ENCODE results near the gene CHDH. TPM values are rescaled to one million over a fixed set of nuclear protein-coding genes. Genes with fewer than 3 reads are reported as not detected.

Gene CHDH
- total RNA-seq, 2 donors from 2014 or later: 0.29 to 0.39 TPM

DNA sequence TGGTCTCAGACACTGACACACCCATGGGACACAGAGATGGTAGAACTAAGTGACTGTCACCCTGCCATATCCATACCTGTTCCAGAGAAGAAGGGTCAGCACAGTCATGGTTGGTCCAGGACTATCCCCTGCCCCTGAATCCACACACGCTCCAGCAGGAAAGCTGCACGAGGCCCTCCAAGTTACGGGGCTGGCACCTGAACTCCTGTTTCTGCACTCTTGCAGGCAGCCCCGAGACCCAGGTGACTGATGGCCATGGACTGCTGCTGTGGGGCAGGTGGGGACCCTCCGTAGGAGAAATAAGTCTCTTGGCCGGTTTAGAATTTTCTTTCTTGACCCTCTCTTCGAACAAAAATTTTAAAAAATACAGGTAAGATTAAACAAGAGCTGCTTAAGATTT lies 30.6 kb downstream of the CHDH start:
- Mint-ChIP-seq H3K9me3 (no peaks in the 10 kb centered on the region), H3K4me1 (ENCODE audit: low read depth in 2 of 2) (no peaks in the 10 kb centered on the region), H3K36me3 (no peaks in the 10 kb centered on the region), H3K27me3 (no peaks in the 10 kb centered on the region), H3K27ac (no peak overlapping the region), H3K4me3 (no peak overlapping the region)
- no peak for ATAC-seq
- no peak for DNase-seq (ENCODE audit: low spot score)

DNA sequence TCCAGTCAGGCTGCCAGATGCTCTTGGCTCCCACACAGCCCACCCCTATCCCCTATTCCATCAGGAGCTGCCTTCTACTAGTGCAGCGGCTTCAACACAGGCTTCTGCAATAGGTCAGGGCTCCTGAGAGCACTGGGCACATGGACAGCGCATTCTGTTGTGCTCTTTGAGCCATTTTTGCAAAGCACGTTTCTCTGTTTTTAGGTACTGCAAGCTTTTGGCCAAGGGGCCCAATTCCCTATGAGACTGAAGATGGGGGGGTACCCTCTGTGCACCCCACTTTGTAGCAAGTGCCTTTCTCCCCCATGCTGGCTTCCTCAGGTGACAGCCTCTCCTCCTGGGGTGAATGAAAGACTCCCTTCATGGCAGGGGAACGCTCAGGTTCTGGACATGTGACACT lies 31.2 kb downstream of the CHDH start:
- no peak overlapping the region for H3K27ac Mint-ChIP-seq
- ATAC-seq (no peak), DNase-seq (ENCODE audit: low spot score) (no peak)
- no peaks in the 10 kb centered on the region for H3K9me3 Mint-ChIP-seq
- H3K27me3 Mint-ChIP-seq: no peaks in the 10 kb centered on the region
- no peaks in the 10 kb centered on the region for H3K36me3 Mint-ChIP-seq
- no peaks in the 10 kb centered on the region for H3K4me1 Mint-ChIP-seq (ENCODE audit: low read depth in 2 of 2)
- H3K4me3 Mint-ChIP-seq: no peak overlapping the region

DNA sequence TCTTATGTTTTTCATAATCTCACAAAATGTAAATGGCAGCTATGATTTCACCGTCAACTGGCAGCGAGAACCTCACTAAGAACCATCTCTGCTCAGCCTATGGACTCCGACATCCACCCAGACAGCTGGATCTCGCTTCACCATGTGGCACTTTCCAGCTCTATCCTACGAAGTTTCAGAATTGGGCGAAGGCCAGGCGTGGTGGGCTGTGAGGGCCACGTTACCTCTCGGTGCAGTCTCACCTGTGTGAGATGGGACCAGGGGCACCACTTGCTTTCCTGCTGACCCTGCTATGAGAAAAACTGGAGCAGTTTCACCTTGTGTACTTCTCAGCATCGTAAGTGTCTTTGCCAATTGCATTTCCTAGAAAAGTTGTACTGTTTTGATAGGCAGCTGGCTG lies 32.3 kb downstream of the CHDH start:
- Mint-ChIP-seq H3K4me1 (ENCODE audit: low read depth in 2 of 2) (no peaks in the 10 kb centered on the region), H3K27ac (no peak overlapping the region), H3K36me3 (no peaks in the 10 kb centered on the region), H3K4me3 (no peak overlapping the region), H3K9me3 (no peaks in the 10 kb centered on the region), H3K27me3 (no peaks in the 10 kb centered on the region)
- DNase-seq (ENCODE audit: low spot score): no peak
- ATAC-seq: no peak

DNA sequence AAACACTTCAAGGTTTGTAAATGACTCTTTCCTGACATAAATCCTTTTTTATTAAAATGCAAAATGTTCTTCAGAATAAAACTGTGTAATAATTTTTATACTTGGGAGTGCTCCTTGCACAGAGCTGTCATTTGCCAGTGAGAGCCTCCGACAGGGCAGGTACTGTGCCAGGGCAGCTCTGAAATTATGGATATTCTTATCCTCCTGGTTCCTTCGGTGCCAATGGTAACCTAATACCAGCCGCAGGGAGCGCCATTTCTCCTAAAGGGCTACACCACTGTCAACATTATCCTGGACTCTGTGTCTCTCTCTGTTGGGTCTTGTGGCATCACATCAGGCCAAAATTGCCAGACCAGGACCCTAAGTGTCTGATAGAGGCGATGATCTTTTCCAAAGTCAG lies 33.0 kb downstream of the CHDH start:
- H3K4me3 Mint-ChIP-seq: no peak overlapping the region
- H3K9me3 Mint-ChIP-seq: no peaks in the 10 kb centered on the region
- no peaks in the 10 kb centered on the region for H3K36me3 Mint-ChIP-seq
- DNase-seq (ENCODE audit: low spot score) (no peak), ATAC-seq (no peak)
- H3K27ac Mint-ChIP-seq: no peak overlapping the region
- H3K4me1 Mint-ChIP-seq (ENCODE audit: low read depth in 2 of 2): no peaks in the 10 kb centered on the region
- no peaks in the 10 kb centered on the region for H3K27me3 Mint-ChIP-seq

DNA sequence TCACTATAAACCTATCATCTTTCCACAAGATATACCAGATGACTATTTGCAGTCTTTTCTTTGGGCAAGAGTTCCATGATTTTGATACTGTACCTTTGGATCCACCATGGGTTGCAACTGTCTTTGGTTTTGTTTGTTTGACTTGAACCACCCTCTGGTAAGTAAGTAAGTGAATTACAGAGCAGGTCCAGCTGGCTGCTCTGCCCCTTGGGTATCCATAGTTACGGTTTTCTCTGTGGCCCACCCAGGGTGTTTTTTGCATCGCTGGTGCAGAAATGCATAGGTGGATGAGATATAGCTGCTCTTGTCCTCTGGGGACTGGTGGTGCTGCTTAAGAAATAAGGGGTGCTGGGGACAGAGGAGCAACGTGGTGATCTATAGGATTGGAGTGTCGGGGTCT lies 33.8 kb downstream of the CHDH start:
- H3K27ac Mint-ChIP-seq: no peak overlapping the region
- ATAC-seq (no peak), DNase-seq (ENCODE audit: low spot score) (no peak)
- H3K4me1 Mint-ChIP-seq (ENCODE audit: low read depth in 2 of 2): no peaks in the 10 kb centered on the region
- H3K36me3 Mint-ChIP-seq: no peaks in the 10 kb centered on the region
- H3K9me3 Mint-ChIP-seq: no peaks in the 10 kb centered on the region
- H3K4me3 Mint-ChIP-seq: no peak overlapping the region
- H3K27me3 Mint-ChIP-seq: no peaks in the 10 kb centered on the region

DNA sequence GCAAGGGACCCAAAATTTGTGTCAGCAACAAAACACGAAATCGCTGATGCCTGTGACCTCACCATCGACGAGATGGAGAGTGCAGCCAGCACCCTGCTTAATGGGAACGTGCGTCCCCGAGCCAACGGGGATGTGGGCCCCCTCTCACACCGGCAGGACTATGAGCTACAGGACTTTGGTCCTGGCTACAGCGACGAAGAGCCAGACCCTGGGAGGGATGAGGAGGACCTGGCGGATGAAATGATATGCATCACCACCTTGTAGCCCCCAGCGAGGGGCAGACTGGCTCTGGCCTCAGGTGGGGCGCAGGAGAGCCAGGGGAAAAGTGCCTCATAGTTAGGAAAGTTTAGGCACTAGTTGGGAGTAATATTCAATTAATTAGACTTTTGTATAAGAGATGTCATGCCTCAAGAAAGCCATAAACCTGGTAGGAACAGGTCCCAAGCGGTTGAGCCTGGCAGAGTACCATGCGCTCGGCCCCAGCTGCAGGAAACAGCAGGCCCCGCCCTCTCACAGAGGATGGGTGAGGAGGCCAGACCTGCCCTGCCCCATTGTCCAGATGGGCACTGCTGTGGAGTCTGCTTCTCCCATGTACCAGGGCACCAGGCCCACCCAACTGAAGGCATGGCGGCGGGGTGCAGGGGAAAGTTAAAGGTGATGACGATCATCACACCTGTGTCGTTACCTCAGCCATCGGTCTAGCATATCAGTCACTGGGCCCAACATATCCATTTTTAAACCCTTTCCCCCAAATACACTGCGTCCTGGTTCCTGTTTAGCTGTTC lies 34.9 kb downstream of the CHDH start:
- Mint-ChIP-seq H3K4me1 (ENCODE audit: low read depth in 2 of 2) (no peaks in the 10 kb centered on the region), H3K9me3 (no peaks in the 10 kb centered on the region), H3K27ac (no peak overlapping the region), H3K36me3 (no peaks in the 10 kb centered on the region), H3K27me3 (peaks cover 0 to 4% of the 10 kb centered on the region in 2 donors), H3K4me3 (no peak overlapping the region)
- no peak for DNase-seq (ENCODE audit: low spot score)
- ATAC-seq: no peak

DNA sequence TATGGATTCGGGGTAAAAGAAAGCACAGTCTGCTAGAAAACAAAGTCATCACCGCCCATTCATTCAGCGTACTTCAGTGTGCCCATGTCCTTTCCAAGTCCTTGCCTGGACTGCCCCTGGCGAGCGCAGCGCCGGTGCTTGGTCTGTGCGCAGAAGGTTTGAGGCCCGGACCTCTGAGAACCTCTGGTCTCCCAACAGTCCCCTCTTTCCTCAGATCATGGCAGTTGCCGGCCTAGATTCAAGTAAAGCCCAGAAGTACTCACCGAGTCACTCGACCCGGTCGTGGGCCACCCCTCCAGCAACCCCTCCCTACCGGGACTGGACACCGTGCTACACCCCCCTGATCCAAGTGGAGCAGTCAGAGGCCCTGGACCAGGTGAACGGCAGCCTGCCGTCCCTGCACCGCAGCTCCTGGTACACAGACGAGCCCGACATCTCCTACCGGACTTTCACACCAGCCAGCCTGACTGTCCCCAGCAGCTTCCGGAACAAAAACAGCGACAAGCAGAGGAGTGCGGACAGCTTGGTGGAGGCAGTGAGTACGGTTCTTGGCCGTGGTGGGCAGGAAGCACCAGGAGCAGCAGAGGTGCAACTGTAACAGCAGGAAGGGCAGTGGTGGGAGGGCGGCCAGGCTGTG lies 36.3 kb downstream of the CHDH start:
- DNase-seq (ENCODE audit: low spot score) (no peak), ATAC-seq (peak in 1 of 2 donors; percentile 46)
- no peak overlapping the region for H3K27ac Mint-ChIP-seq

DNA sequence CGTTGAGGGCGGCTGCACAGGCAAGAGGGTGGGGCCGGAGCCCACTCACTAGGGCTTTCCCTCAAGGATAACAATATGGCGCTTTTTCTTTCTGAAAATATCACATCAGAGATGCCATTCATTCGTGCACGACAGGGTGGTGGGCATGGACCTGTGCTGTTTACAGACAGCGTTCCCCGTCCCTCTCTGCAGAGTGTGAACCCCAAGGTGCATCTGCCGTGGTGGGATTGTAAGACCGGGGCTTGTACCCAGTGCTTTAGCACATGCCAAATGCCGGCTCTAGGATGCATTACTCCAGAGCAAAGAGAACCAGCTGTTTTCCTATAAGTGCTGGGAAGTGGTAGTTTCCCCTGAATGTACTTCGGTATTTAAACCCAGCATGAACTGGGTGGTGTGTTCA lies 37.0 kb downstream of the CHDH start:
- Mint-ChIP-seq H3K9me3 (no peaks in the 10 kb centered on the region), H3K4me3 (no peak overlapping the region), H3K27me3 (peaks cover 0 to 8% of the 10 kb centered on the region in 2 donors), H3K4me1 (ENCODE audit: low read depth in 2 of 2) (no peaks in the 10 kb centered on the region), H3K36me3 (no peaks in the 10 kb centered on the region), H3K27ac (no peak overlapping the region)
- ATAC-seq: no peak
- no peak for DNase-seq (ENCODE audit: low spot score)

More for the DNA sequence above, 36.3 kb downstream of the CHDH start:
- Mint-ChIP-seq H3K36me3 (no peaks in the 10 kb centered on the region), H3K4me1 (ENCODE audit: low read depth in 2 of 2) (no peaks in the 10 kb centered on the region), H3K9me3 (no peaks in the 10 kb centered on the region), H3K4me3 (no peak overlapping the region), H3K27me3 (peaks cover 0 to 6% of the 10 kb centered on the region in 2 donors)

DNA sequence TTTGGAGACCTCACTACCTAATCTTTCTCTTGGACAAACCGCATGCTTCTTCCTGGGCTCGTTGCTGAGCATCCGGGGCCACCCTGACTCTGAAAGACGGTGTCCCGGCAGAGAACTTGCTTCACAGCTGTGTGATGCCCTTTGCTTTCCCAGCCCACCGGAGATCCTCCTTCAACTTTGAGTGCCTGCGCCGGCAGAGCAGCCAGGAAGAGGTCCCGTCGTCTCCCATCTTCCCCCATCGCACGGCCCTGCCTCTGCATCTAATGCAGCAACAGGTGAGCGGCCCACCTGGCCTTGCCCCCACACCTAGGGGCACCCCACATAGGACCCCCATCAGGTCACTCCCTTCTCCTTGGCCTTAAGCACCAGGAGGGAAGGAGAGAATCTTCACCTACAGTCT lies 37.7 kb downstream of the CHDH start:
- ATAC-seq: no peak
- peaks cover 0 to 11% of the 10 kb centered on the region in 2 donors for H3K27me3 Mint-ChIP-seq
- H3K4me3 Mint-ChIP-seq: no peak overlapping the region
- H3K27ac Mint-ChIP-seq: no peak overlapping the region
- H3K9me3 Mint-ChIP-seq: no peaks in the 10 kb centered on the region
- H3K4me1 Mint-ChIP-seq (ENCODE audit: low read depth in 2 of 2): no peaks in the 10 kb centered on the region
- no peaks in the 10 kb centered on the region for H3K36me3 Mint-ChIP-seq
- no peak for DNase-seq (ENCODE audit: low spot score)

DNA sequence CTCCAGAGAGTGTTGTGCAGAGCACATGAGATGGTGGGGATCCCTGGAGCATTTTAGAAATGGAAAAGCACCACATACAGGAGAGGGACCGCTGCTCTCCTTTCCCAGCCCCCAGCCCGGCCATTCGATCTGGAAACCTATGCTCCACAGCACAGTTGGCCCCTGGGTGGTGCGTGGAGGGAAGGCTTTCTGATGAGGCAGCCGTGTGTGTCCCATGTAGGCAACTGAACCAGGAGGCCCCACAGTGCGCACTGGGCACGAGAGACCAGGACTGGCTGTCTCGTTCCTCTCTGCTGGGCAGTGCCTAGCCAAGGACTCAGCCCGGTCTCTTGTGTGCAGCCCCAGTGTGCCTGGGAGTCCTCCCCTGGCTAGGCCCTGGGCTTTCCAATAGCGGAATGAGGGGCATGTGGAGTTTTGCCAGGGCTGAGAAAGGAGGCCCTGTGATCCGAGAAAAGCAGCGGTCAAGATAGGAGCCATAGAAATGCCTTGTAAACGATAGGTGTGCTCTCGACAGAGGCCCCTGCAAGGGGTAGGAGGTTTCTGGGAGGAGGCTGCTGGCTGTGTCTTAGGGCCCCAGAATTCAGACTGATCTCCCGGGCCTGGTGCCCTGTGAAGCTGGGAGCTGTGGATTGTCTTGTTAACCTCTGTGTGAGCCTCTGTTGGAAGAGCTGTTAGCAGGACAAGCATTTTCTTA lies 39.0 kb downstream of the CHDH start:
- peaks cover 0 to 11% of the 10 kb centered on the region in 2 donors for H3K27me3 Mint-ChIP-seq
- no peak overlapping the region for H3K4me3 Mint-ChIP-seq
- no peak overlapping the region for H3K27ac Mint-ChIP-seq
- H3K9me3 Mint-ChIP-seq: no peaks in the 10 kb centered on the region
- DNase-seq (ENCODE audit: low spot score) (no peak), ATAC-seq (no peak)
- H3K36me3 Mint-ChIP-seq: no peaks in the 10 kb centered on the region
- no peaks in the 10 kb centered on the region for H3K4me1 Mint-ChIP-seq (ENCODE audit: low read depth in 2 of 2)

DNA sequence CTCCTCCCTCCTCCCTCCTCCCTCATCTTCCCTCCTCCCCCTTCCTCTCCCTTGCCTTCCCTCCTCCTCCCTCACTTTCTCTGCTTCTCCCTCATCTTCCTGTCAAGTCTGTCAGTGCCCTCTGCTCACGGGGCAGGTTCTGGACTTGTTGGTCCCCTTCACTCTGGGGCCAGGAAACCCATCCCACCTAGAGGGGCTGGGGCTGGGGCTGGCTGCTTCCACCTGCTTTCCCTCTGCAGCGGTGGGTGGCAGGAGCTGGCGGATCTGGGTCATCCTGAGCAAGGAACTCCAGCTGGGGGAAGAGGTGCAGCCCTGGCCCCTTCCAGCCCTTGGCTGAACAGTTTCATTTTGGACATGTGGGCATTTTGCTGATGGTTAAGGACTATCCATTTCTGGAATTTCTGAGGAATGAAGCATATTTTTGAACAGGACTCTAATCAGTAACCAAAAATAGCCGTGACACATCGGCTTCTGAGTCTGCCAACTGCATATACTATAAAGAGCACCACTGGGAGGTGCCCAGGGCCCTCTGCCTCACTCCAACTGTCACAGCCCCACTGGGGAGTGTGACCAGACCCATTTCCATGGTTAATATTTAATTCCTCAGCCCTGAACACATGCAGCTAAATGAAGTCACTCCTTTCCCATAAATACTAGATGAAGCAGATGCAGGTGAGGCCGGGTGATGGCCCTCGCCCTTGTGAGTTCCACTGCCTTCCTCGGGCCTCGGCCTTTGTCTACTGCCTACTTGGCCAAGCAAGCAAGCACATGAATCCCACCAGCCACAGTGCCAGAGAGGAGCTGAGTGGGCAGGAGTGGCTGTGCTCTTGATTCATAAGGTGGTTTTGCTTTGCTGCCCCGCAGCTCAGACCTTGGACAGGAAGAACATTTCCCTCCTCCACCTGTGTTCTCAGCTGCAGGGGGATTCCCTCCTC lies 39.8 kb downstream of the CHDH start:
- H3K27me3 Mint-ChIP-seq: peaks cover 0 to 11% of the 10 kb centered on the region in 2 donors

DNA sequence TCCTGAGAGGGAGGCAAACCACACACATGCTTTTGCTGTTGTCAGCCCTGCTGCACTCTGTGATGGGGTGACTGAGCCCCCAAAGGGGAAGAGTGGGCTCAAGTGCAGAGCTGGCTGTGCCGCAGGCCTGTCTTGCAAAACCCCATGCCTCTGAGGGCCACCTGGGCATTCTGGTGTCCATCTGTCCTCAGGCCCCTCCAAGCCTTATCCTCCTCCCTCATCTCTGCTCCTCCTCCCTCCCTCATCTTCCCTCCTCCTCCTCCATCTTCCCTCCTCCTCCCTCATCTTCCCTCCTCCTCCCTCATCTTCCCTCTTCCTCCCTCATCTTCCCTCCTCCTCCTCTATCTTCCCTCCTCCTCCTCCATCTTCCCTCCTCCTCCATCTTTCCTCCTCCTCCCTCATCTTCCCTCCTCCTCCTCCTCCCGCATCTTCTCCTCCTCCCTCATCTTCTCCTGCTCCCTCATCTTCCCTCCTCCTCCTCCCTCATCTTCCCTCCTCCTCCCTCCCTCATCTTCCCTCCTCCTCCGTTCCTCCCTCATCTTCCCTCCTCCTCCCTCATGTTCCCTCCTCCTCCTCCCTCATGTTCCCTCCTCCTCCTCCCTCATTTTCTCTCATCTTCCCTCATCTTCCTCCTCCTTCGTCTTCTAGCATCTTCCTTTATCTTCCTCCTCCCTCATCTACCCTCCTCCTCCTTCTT lies 40.6 kb downstream of the CHDH start:
- Mint-ChIP-seq H3K27ac (no peak overlapping the region), H3K4me1 (ENCODE audit: low read depth in 2 of 2) (no peaks in the 10 kb centered on the region), H3K36me3 (no peaks in the 10 kb centered on the region), H3K27me3 (peaks cover 0 to 11% of the 10 kb centered on the region in 2 donors), H3K9me3 (no peaks in the 10 kb centered on the region), H3K4me3 (no peak overlapping the region)
- DNase-seq (ENCODE audit: low spot score) (no peak), ATAC-seq (no peak)

More for the DNA sequence above, 39.8 kb downstream of the CHDH start:
- ATAC-seq: no peak
- Mint-ChIP-seq H3K4me3 (no peak overlapping the region), H3K4me1 (ENCODE audit: low read depth in 2 of 2) (no peaks in the 10 kb centered on the region), H3K36me3 (no peaks in the 10 kb centered on the region), H3K27ac (no peak overlapping the region), H3K9me3 (no peaks in the 10 kb centered on the region)
- no peak for DNase-seq (ENCODE audit: low spot score)

Data from natural killer cell treated with Interleukin-12 subunit alpha and Interleukin-12 subunit beta and Interleukin-15 and Interleukin-18, amount 100 ng/mL, for 72 hours (primary cell).